HepG2 (cell line): ENCODE measurements around the gene SERPINB1. TPM values are rescaled to one million over a fixed set of nuclear protein-coding genes. Genes with fewer than 3 reads are reported as not detected.

ENCODE experiments used
- CBX5 ChIP-seq: sonication (generic); formaldehyde crosslinking; IDR thresholded peaks from 2 replicates; pipeline ENCODE4 v1.4.0; 2020; ENCODE audit warnings: missing genetic modification reagents, borderline replicate concordance
- GATAD2A ChIP-seq: IDR thresholded peaks from 2 replicates; pipeline ENCODE4 v1.6.1; 2016
- HOXA3 ChIP-seq: sonication (generic); formaldehyde crosslinking; IDR thresholded peaks from 2 replicates; pipeline ENCODE4 v1.5.0; 2020; ENCODE audit warnings: missing genetic modification reagents
- MIER2 ChIP-seq: IDR thresholded peaks from 2 replicates; pipeline ENCODE4 v1.6.1; 2016; ENCODE audit warnings: missing biosample characterization, missing genetic modification reagents
- NRL ChIP-seq: sonication (generic); formaldehyde crosslinking; IDR thresholded peaks from 2 replicates; pipeline ENCODE4 v1.5.0; 2020; ENCODE audit warnings: missing genetic modification reagents, mild to moderate bottlenecking, moderate library complexity, borderline replicate concordance
- SALL1 ChIP-seq: sonication (generic); formaldehyde crosslinking; IDR thresholded peaks from 2 replicates; pipeline ENCODE4 v1.8.0; 2022; ENCODE audit warnings: mild to moderate bottlenecking, missing genetic modification reagents
- SIX1 ChIP-seq: sonication (generic); formaldehyde crosslinking; IDR thresholded peaks from 2 replicates; pipeline ENCODE4 v1.4.0; 2020; ENCODE audit warnings: missing genetic modification reagents, borderline replicate concordance
- ZNF260 ChIP-seq: sonication (generic); formaldehyde crosslinking; IDR thresholded peaks from 2 replicates; pipeline ENCODE4 v1.4.0; 2020; ENCODE audit warnings: missing genetic modification reagents, low read depth, mild to moderate bottlenecking, borderline replicate concordance
- ZNF556 ChIP-seq: sonication (generic); formaldehyde crosslinking; IDR thresholded peaks from 2 replicates; pipeline ENCODE4 v1.4.0; 2020; ENCODE audit warnings: mild to moderate bottlenecking, missing genetic modification reagents, borderline replicate concordance
- ZNF557 ChIP-seq: sonication (generic); formaldehyde crosslinking; IDR thresholded peaks from 2 replicates; pipeline ENCODE4 v1.4.0; 2020; ENCODE audit warnings: missing genetic modification reagents
- ZNF652 ChIP-seq: IDR thresholded peaks from 2 replicates; pipeline ENCODE4 v1.6.1; 2016; ENCODE audit warnings: low read depth, borderline replicate concordance
- ZNF75D ChIP-seq: sonication (generic); formaldehyde crosslinking; IDR thresholded peaks from 2 replicates; pipeline ENCODE4 v1.8.1; 2023; ENCODE audit warnings: missing genetic modification reagents, mild to moderate bottlenecking, borderline replicate concordance
- ZNF850 ChIP-seq: sonication (generic); formaldehyde crosslinking; conservative IDR thresholded peaks from 2 replicates; pipeline ENCODE4 v1.9.0; 2021; ENCODE audit warnings: mild to moderate bottlenecking, missing genetic modification reagents
- ZNF879 ChIP-seq: sonication (generic); formaldehyde crosslinking; IDR thresholded peaks from 2 replicates; pipeline ENCODE4 v1.8.1; 2023; ENCODE audit warnings: missing genetic modification reagents
- polyA plus RNA-seq, 8 experiments: library from polyadenylated mRNA; depleted of rRNA in 3 of 8; stranded (reverse) in 7 of 8; unstranded in 1 of 8; fragments of >200 nt; fragmentation: Illumina TruSeq in 4 of 8; extraction: Trizol in 4 of 8; gene quantifications; 2 replicates each; pipeline versions ENCODE4 v1.2.1 to v1.2.3, GENCODE V29; 2011 to 2016; ENCODE audit warnings: low read depth in 4 of 8, missing spikeins in 1 of 8, mixed read lengths in 1 of 8; ENCODE audit not compliant: insufficient read depth in 1 of 8
- total RNA-seq, 5 experiments: library from RNA; depleted of rRNA; stranded (reverse); fragments of >200 nt; fragmentation: Illumina TruSeq; extraction: Trizol; gene quantifications; 2 replicates each; pipeline ENCODE4 v1.2.3, GENCODE V29; 2016; ENCODE audit warnings: low read depth in 1 of 5
- TF ChIP-seq, protein P1 (sequence below): sonication (generic); formaldehyde crosslinking; conservative IDR thresholded peaks from 2 replicates; pipeline ENCODE4 v1.4.0; 2020; ENCODE audit warnings: missing genetic modification reagents
- TF ChIP-seq, protein P2 (sequence below): IDR thresholded peaks from 2 replicates; pipeline ENCODE4 v1.6.1; 2016; ENCODE audit warnings: missing genetic modification reagents, missing compliant biosample characterization
- TF ChIP-seq, protein P3 (sequence below): sonication (generic); formaldehyde crosslinking; IDR thresholded peaks from 2 replicates; pipeline ENCODE4 v1.4.0; 2020; ENCODE audit warnings: missing genetic modification reagents, borderline replicate concordance
- TF ChIP-seq, protein P4 (sequence below): sonication (generic); formaldehyde crosslinking; IDR thresholded peaks from 2 replicates; pipeline ENCODE4 v1.4.0; 2020; ENCODE audit warnings: missing genetic modification reagents
- TF ChIP-seq, protein P5 (sequence below): IDR thresholded peaks from 2 replicates; pipeline ENCODE4 v1.6.1; 2018; ENCODE audit warnings: missing genetic modification reagents

The SERPINB1 gene
- total and polyA plus RNA-seq, 2 of the 13 experiments (the other 11 are each of a cell fraction or from before 2014, with no cell fraction given), result 41.4 to 60.5 TPM

DNA sequence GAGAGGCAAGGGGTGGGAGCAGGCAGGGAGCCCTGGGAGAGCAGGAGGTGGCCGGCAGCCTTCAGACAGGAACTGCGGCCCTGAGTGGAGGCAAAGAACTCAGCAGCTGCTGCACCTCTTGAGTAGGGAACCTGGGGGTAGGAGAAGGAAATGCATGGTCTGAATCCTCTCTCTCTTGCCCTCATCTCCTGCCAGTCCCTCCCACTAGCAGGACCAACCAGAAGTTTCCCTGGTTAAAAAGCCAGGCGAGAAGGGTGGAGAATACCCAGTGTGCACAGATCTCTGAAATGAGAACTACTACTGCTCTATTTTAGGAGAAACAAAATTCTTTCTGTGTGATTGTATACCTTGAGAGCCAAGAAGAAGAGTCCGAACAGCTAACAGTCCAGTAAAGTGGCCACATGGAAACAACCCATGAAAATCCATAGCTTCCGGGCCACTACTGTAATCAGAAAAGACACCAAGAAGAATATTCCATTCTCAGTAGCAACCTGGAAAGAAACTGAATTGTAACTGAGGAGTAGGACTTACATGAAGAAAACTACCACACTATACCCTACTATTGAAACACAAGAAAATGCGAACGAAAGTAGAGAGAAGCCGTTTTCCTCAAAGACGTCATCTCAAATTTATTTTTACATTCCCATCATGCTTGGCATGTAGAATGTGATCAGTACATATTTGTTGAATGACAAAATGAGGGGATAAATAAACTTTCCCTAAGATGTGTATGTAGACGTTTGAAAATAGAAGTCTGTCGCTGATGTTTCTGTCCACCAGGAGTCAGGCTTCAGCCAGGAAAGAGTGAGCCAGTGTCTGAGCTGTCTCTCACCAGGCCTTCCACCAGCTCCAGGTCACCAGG, 50.8 kb downstream of the SERPINB1 start (continued):
- TF ChIP-seq, protein P1, sequence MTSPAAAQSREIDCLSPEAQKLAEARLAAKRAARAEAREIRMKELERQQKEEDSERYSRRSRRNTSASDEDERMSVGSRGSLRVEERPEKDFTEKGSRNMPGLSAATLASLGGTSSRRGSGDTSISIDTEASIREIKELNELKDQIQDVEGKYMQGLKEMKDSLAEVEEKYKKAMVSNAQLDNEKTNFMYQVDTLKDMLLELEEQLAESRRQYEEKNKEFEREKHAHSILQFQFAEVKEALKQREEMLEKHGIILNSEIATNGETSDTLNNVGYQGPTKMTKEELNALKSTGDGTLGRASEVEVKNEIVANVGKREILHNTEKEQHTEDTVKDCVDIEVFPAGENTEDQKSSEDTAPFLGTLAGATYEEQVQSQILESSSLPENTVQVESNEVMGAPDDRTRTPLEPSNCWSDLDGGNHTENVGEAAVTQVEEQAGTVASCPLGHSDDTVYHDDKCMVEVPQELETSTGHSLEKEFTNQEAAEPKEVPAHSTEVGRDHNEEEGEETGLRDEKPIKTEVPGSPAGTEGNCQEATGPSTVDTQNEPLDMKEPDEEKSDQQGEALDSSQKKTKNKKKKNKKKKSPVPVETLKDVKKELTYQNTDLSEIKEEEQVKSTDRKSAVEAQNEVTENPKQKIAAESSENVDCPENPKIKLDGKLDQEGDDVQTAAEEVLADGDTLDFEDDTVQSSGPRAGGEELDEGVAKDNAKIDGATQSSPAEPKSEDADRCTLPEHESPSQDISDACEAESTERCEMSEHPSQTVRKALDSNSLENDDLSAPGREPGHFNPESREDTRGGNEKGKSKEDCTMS (CRISPR knock-in tag), result no peak
- TF ChIP-seq ZNF556 (no peak), ZNF850 (no peak), CBX5 (CRISPR knock-in tag) (no peak), SIX1 (0 out of 2 replicates have a peak, but pooled peaks have one; percentile 45), MIER2 (CRISPR knock-in tag) (peak; percentile 50; the same call in 1 of the 2 replicates), ZNF652 (CRISPR knock-in tag) (no peak), ZNF75D (CRISPR knock-in tag) (no peak), ZNF260 (CRISPR knock-in tag) (no peak), SALL1 (CRISPR knock-in tag) (peak; percentile 71), GATAD2A (CRISPR knock-in tag) (peak; percentile 69), ZNF557 (CRISPR knock-in tag) (no peak), ZNF879 (CRISPR knock-in tag) (no peak), NRL (no peak), HOXA3 (CRISPR knock-in tag) (peak; percentile 32; the same call in 1 of the 2 replicates)
- TF ChIP-seq, protein P2, sequence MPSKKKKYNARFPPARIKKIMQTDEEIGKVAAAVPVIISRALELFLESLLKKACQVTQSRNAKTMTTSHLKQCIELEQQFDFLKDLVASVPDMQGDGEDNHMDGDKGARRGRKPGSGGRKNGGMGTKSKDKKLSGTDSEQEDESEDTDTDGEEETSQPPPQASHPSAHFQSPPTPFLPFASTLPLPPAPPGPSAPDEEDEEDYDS (CRISPR knock-in tag), result peak; percentile 29; the same call in 1 of the 2 replicates
- TF ChIP-seq, protein P3, sequence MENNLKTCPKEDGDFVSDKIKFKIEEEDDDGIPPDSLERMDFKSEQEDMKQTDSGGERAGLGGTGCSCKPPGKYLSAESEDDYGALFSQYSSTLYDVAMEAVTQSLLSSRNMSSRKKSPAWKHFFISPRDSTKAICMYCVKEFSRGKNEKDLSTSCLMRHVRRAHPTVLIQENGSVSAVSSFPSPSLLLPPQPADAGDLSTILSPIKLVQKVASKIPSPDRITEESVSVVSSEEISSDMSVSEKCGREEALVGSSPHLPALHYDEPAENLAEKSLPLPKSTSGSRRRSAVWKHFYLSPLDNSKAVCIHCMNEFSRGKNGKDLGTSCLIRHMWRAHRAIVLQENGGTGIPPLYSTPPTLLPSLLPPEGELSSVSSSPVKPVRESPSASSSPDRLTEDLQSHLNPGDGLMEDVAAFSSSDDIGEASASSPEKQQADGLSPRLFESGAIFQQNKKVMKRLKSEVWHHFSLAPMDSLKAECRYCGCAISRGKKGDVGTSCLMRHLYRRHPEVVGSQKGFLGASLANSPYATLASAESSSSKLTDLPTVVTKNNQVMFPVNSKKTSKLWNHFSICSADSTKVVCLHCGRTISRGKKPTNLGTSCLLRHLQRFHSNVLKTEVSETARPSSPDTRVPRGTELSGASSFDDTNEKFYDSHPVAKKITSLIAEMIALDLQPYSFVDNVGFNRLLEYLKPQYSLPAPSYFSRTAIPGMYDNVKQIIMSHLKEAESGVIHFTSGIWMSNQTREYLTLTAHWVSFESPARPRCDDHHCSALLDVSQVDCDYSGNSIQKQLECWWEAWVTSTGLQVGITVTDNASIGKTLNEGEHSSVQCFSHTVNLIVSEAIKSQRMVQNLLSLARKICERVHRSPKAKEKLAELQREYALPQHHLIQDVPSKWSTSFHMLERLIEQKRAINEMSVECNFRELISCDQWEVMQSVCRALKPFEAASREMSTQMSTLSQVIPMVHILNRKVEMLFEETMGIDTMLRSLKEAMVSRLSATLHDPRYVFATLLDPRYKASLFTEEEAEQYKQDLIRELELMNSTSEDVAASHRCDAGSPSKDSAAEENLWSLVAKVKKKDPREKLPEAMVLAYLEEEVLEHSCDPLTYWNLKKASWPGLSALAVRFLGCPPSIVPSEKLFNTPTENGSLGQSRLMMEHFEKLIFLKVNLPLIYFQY (CRISPR knock-in tag), result peak; percentile 51; the same call in 1 of the 2 replicates
- TF ChIP-seq, protein P4, sequence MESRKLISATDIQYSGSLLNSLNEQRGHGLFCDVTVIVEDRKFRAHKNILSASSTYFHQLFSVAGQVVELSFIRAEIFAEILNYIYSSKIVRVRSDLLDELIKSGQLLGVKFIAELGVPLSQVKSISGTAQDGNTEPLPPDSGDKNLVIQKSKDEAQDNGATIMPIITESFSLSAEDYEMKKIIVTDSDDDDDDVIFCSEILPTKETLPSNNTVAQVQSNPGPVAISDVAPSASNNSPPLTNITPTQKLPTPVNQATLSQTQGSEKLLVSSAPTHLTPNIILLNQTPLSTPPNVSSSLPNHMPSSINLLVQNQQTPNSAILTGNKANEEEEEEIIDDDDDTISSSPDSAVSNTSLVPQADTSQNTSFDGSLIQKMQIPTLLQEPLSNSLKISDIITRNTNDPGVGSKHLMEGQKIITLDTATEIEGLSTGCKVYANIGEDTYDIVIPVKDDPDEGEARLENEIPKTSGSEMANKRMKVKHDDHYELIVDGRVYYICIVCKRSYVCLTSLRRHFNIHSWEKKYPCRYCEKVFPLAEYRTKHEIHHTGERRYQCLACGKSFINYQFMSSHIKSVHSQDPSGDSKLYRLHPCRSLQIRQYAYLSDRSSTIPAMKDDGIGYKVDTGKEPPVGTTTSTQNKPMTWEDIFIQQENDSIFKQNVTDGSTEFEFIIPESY (CRISPR knock-in tag), result peak; percentile 54; the same call in 1 of the 2 replicates
- TF ChIP-seq, protein P5, sequence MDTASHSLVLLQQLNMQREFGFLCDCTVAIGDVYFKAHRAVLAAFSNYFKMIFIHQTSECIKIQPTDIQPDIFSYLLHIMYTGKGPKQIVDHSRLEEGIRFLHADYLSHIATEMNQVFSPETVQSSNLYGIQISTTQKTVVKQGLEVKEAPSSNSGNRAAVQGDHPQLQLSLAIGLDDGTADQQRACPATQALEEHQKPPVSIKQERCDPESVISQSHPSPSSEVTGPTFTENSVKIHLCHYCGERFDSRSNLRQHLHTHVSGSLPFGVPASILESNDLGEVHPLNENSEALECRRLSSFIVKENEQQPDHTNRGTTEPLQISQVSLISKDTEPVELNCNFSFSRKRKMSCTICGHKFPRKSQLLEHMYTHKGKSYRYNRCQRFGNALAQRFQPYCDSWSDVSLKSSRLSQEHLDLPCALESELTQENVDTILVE (CRISPR knock-in tag), result peak; percentile 66; the same call in 1 of the 2 replicates
